Cardiac muscle cell (in vitro differentiated cells and primary cell): ENCODE measurements around the gene TAF4B. TPM values are rescaled to one million over a fixed set of nuclear protein-coding genes. Genes with fewer than 3 reads are reported as not detected.

ENCODE experiments used
- DNase-seq, 2 donors: peaks; one replicate each; pipeline versions ENCODE4 v3.0.0 to v3.0.0-alpha.2; 2010 to 2017; ENCODE audit warnings: low read depth in 1 of 2, low spot score in 1 of 2
- H3K27ac ChIP-seq: fragments of 200-600 bp; sonication (generic); 2 replicates; pipeline ENCODE4 v1.5.1; 2016
- H3K27me3 ChIP-seq: fragments of 200-600 bp; sonication (generic); 2 replicates; pipeline ENCODE4 v1.6.0; 2016; ENCODE audit warnings: control low read depth
- H3K36me3 ChIP-seq: fragments of 200-600 bp; sonication (generic); 2 replicates; pipeline ENCODE4 v1.5.1; 2016; ENCODE audit warnings: control low read depth
- H3K4me1 ChIP-seq: fragments of 200-600 bp; sonication (generic); 2 replicates; pipeline ENCODE4 v1.8.1; 2017; ENCODE audit warnings: low read depth, mild to moderate bottlenecking, mixed run types
- H3K4me3 ChIP-seq: fragments of 200-600 bp; sonication (generic); 2 replicates; pipeline ENCODE4 v1.5.1; 2016; ENCODE audit warnings: mild to moderate bottlenecking
- H3K9me3 ChIP-seq: fragments of 200-600 bp; sonication (generic); 2 replicates; pipeline ENCODE4 v1.5.1; 2017; ENCODE audit warnings: low read depth, mild to moderate bottlenecking, control low read depth
- CTCF ChIP-seq: IDR thresholded peaks from 2 replicates; pipeline ENCODE4 v1.5.1; 2012; ENCODE audit warnings: low read depth, mild to moderate bottlenecking, low read length
- polyA plus RNA-seq: library from polyadenylated mRNA; unstranded; fragments of >200 nt; fragmentation: Nextera tagmentation; extraction: Ambion mirVana; gene quantifications from 2 replicates; pipeline ENCODE4 v1.2.1, GENCODE V29; 2016
- total RNA-seq: library from RNA; depleted of rRNA; stranded (reverse); fragments of >200 nt; gene quantifications from 2 replicates; pipeline ENCODE4 v1.2.3, GENCODE V29; 2016

The TAF4B gene, protein sequence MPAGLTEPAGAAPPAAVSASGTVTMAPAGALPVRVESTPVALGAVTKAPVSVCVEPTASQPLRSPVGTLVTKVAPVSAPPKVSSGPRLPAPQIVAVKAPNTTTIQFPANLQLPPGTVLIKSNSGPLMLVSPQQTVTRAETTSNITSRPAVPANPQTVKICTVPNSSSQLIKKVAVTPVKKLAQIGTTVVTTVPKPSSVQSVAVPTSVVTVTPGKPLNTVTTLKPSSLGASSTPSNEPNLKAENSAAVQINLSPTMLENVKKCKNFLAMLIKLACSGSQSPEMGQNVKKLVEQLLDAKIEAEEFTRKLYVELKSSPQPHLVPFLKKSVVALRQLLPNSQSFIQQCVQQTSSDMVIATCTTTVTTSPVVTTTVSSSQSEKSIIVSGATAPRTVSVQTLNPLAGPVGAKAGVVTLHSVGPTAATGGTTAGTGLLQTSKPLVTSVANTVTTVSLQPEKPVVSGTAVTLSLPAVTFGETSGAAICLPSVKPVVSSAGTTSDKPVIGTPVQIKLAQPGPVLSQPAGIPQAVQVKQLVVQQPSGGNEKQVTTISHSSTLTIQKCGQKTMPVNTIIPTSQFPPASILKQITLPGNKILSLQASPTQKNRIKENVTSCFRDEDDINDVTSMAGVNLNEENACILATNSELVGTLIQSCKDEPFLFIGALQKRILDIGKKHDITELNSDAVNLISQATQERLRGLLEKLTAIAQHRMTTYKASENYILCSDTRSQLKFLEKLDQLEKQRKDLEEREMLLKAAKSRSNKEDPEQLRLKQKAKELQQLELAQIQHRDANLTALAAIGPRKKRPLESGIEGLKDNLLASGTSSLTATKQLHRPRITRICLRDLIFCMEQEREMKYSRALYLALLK
- total RNA-seq (2.0 and 8.2 TPM in 2 replicates), polyA plus RNA-seq (1.5 and 2.2 TPM in 2 replicates)

DNA sequence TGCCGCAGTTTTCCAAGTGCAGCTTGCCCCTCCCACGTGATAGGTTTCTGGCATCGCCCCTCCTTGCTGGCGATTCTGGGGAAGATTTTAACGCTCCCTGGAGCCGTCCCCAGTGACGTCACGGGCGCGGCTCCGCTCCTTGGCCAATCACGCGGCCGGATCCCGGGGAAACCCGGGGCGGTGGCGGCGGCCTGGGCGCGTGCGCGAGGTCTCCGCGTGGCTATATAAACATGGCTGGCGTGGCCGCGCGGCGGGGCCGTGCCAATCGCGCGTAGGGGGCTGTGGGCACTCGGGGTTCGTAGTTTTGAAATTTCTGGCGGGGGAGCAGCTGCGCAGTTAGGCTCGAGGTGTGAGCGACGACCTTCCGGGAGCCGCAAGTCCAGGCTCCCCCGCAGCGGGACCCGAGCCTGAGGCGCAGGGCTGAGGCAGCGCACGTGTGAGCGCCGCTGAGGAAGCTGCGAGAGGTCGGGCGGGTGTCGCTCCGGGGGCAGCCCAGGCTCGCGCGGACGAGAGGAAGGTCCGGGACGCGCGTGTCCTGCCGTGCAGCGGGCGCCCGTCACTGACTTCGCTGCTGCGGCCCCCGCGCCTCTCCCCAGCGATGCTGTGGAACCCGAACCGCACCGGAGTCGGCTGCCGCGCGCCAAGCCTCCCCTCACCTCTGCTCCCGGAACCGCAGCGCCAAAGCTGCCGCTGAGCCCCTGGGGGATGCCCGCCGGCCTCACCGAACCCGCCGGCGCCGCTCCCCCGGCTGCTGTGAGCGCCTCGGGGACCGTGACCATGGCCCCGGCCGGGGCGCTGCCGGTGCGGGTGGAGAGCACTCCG lies at the start of gene TAF4B:
TAF4B (plus strand) TSS at position 217 of the 822 bp plus-strand sequence; CDS start at position 706, 489 bp downstream.
- no peaks in the 10 kb centered on the region for H3K27me3 ChIP-seq
- no peaks in the 10 kb centered on the region for H3K4me1 ChIP-seq
- DNase-seq = peak; percentile 95 to 97
- no peaks in the 10 kb centered on the region for H3K36me3 ChIP-seq
- H3K27ac ChIP-seq = no peak within 1 kb of the TSS
- no peaks in the 10 kb centered on the region for H3K9me3 ChIP-seq
- peak within 1 kb of the TSS; percentile 65 for H3K4me3 ChIP-seq
- TF ChIP-seq CTCF = no peak

DNA sequence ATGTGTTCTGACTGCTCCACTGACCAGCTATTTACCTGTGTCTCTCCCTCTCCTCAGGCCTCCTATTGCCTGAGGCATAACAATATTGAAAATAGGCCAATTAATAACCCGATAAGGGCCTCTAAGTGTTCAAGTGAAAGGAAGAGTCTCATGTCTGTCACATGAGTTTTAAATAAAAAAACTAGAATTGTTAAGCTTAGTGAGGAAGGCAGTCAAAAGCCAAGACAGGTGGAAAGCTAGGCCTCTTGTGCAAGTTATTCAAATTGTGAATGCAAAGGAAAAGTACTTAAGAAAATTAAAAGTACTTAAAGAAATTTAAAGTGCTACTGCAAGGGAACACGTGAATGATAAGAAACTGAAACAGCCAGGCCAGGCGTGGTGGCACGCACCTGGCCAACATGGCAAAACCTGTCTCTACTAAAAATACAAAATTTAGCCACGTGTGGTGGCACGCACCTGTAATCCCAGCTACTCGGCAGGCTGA lies 44.9 kb upstream of the TAF4B start:
- no peak for DNase-seq
- no peak for TF ChIP-seq CTCF
- H3K27ac ChIP-seq = no peak overlapping the region
- H3K9me3 ChIP-seq = no peaks in the 10 kb centered on the region
- no peaks in the 10 kb centered on the region for H3K36me3 ChIP-seq
- no peaks in the 10 kb centered on the region for H3K4me1 ChIP-seq
- H3K4me3 ChIP-seq = no peak overlapping the region
- H3K27me3 ChIP-seq = no peaks in the 10 kb centered on the region

DNA sequence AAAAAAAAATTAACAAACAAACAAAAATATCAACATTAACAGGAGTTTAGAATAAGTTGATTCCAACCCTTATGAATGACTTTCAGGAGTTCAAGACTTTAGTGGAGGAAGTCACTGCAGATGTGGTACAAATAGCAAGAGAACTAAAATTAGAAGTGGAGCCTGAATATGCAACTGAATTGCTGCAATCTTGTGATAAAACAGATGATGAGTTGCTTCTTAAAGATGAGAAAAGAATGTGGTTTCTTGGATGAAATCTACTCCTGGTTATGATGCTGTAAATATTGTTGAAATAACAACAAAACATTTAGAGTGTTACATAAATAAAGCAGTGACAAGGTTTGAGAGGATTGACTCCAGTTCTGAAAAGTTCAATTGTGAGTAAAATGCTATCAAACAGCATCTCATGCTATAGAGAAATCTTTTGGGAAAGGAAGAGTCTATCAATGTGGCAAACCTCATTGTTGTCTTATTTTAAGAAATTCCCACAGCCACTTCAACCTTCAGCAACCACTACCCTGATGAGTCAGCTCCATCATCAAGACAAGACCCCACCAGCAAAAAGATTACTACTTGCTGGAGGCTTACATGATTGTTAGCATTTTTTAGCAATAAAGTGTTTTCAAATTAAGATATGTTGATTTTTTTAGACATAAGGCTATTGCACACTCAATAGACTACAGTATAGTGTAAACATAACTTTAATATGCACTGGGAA lies 42.7 kb upstream of the TAF4B start:
- no peaks in the 10 kb centered on the region for H3K9me3 ChIP-seq
- no peak overlapping the region for H3K27ac ChIP-seq
- H3K36me3 ChIP-seq = no peaks in the 10 kb centered on the region
- H3K27me3 ChIP-seq = no peaks in the 10 kb centered on the region
- H3K4me3 ChIP-seq = no peak overlapping the region
- no peaks in the 10 kb centered on the region for H3K4me1 ChIP-seq
- no peak for TF ChIP-seq CTCF
- DNase-seq = no peak

DNA sequence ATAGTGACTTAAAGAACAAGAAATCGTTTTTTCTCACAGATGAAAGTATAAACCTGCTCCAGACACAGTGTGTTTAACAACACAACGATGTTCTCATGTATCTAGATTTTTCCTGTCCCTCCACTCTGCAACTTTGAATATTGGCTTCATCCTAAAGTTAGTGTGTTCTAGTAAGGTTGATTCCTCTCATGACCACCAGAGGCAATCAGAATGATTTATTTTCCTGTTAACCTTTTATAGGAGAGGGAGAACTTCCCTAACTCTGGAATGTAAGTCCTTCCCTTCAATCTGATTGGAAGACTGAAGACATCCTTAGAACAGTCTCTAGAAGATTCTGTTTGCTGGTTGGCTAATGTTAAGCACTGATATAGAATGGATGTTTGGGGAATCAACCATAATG lies 41.0 kb upstream of the TAF4B start:
- no peak overlapping the region for H3K27ac ChIP-seq
- H3K4me3 ChIP-seq = no peak overlapping the region
- no peaks in the 10 kb centered on the region for H3K27me3 ChIP-seq
- DNase-seq = peak in 1 of 2 donors; percentile 1
- H3K4me1 ChIP-seq = no peaks in the 10 kb centered on the region
- H3K36me3 ChIP-seq = no peaks in the 10 kb centered on the region
- no peaks in the 10 kb centered on the region for H3K9me3 ChIP-seq
- no peak for TF ChIP-seq CTCF
